Tibial nerve (tissue), 4 donors: Measurements from ENCODE around the gene APC2. TPM values are rescaled to one million over a fixed set of nuclear protein-coding genes. Genes with fewer than 3 reads are reported as not detected.
A peak's percentile ranks its signal among the peaks of the same experiment; 100 is the strongest.

Experiments
- DNase-seq, 2 donors: peaks; one replicate each; pipeline ENCODE4 v3.0.0-alpha.2; 2019; ENCODE audit warnings: low spot score in 2 of 2
- H3K27ac ChIP-seq, 4 donors: fragments of 200-600 bp; sonication (generic) in 3 of 4; one replicate each; pipeline ENCODE4 v1.5.1; 2017 to 2019; ENCODE audit warnings: mild to moderate bottlenecking in 1 of 4
- H3K27me3 ChIP-seq, 2 donors: fragments of 200-600 bp; sonication (generic) in 1 of 2; one replicate each; pipeline versions ENCODE4 v1.5.1 to v1.6.0; 2017 to 2019
- H3K36me3 ChIP-seq, 3 donors: fragments of 200-600 bp; sonication (generic); one replicate each; pipeline ENCODE4 v1.5.1; 2018 to 2019
- H3K4me1 ChIP-seq, 4 donors: fragments of 200-600 bp; sonication (generic) in 3 of 4; one replicate each; pipeline ENCODE4 v1.5.1; 2017 to 2019
- H3K4me3 ChIP-seq, 4 donors: fragments of 200-600 bp; sonication (generic) in 3 of 4; one replicate each; pipeline ENCODE4 v1.5.1; 2017 to 2019; ENCODE audit warnings: mild to moderate bottlenecking in 1 of 4, moderate library complexity in 1 of 4
- H3K9me3 ChIP-seq, 4 donors: fragments of 200-600 bp; sonication (generic) in 3 of 4; one replicate each; pipeline ENCODE4 v1.5.1; 2017 to 2019
- EP300 ChIP-seq, 2 donors: sonication (generic); formaldehyde crosslinking; IDR thresholded peaks; one replicate each; pipeline ENCODE4 v1.6.1; 2017; ENCODE audit warnings: antibody characterized with exemption in 2 of 2, mild to moderate bottlenecking in 1 of 2
- POLR2A ChIP-seq, 2 donors: fragments of 450-650 bp; IDR thresholded peaks; one replicate each; pipeline ENCODE4 v1.6.1; 2017; ENCODE audit warnings: antibody characterized with exemption in 2 of 2, mild to moderate bottlenecking in 2 of 2, moderate library complexity in 2 of 2
- WGBS, 2 donors: methylation state at CpG; one replicate each; pipeline ENCODE4 v1.1.5; 2018; 5-methylcytosine and 5-hydroxymethylcytosine counted together
- total RNA-seq, 4 donors: library from RNA; depleted of rRNA; stranded (reverse); fragments of >200 nt; gene quantifications; one replicate each; pipeline ENCODE4 v1.1.0, GENCODE V29; 2016
- TF ChIP-seq, protein P1 (sequence below), 5 experiments: fragments of 200-600 bp in 3 of 5; fragments of 450-650 bp in 2 of 5; sonication (generic) in 3 of 5; IDR thresholded peaks; one replicate each; pipeline ENCODE4 v1.5.1; 2016 to 2019; ENCODE audit warnings: antibody characterized with exemption in 5 of 5, mild to moderate bottlenecking in 3 of 5, moderate library complexity in 2 of 5

Gene APC2
- total RNA-seq, 4 donors from 2014 or later, result 1.7 to 10.2 (median 4.2) TPM

DNA sequence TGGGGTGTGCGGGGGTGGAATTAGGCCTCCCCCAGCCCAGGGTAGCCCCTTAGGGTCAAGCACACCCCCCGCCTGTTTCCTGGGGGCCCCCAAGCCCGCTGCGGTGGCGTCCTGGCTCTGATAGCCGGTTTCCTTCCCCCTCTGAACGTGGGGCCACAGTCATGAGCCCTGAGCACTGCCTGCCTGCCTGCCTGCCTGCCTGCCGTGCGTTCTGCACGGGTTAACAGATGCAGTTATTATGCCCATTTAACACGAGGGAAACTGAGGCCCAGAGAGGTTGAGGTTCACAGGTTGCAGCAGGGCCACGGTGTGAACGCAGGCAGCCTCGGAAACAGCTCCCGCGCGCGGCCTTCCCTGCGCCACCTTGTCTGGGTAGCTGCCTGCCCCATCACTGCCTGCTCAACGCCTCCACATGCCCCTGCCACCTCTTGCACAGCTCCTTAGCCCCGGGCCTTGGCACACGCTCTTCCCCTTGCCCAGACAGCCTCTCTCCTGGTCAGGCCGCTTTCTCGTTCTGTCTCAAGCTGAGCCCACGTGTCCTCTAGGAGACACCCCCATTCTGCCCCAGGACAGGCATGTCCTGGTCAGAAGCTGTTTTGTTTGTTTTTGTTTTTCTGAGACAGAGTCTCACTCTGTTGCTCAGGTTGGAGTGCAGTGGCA is 47.4 kb upstream of the APC2 start:
- Histone ChIP-seq H3K9me3 (no peaks in the 10 kb centered on the region), H3K36me3 (peaks cover 0 to 12% (median 0%) of the 10 kb centered on the region in 3 donors), H3K4me1 (peaks cover 0 to 52% (median 22%) of the 10 kb centered on the region in 4 donors), H3K4me3 (no peak overlapping the region), H3K27me3 (no peaks in the 10 kb centered on the region), H3K27ac (peak overlapping the region in 2 of 4 donors; percentile 34 to 80)
- TF ChIP-seq EP300 (IDR thresholded peaks at IDR 0.05) (no peak), POLR2A (IDR thresholded peaks at IDR 0.05) (no peak)
- TF ChIP-seq, protein P1, sequence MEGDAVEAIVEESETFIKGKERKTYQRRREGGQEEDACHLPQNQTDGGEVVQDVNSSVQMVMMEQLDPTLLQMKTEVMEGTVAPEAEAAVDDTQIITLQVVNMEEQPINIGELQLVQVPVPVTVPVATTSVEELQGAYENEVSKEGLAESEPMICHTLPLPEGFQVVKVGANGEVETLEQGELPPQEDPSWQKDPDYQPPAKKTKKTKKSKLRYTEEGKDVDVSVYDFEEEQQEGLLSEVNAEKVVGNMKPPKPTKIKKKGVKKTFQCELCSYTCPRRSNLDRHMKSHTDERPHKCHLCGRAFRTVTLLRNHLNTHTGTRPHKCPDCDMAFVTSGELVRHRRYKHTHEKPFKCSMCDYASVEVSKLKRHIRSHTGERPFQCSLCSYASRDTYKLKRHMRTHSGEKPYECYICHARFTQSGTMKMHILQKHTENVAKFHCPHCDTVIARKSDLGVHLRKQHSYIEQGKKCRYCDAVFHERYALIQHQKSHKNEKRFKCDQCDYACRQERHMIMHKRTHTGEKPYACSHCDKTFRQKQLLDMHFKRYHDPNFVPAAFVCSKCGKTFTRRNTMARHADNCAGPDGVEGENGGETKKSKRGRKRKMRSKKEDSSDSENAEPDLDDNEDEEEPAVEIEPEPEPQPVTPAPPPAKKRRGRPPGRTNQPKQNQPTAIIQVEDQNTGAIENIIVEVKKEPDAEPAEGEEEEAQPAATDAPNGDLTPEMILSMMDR (IDR thresholded peaks at IDR 0.05), result no peak
- WGBS, 2 donors, result 57 to 58% methylated on average over 24 to 25 of the region's 25 CpGs
- no peak for DNase-seq

- Histone ChIP-seq H3K9me3 (no peaks in the 10 kb centered on the region), H3K36me3 (no peaks in the 10 kb centered on the region), H3K4me3 (peak overlapping the region; percentile 54 to 100 (median 79)), H3K27ac (peak overlapping the region; percentile 63 to 89 (median 78)), H3K4me1 (peaks cover 0 to 60% (median 38%) of the 10 kb centered on the region in 4 donors), H3K27me3 (no peaks in the 10 kb centered on the region)
- TF ChIP-seq EP300 (IDR thresholded peaks at IDR 0.05) (peak; percentile 49 to 80), POLR2A (IDR thresholded peaks at IDR 0.05) (no peak)
- TF ChIP-seq, protein P1 (IDR thresholded peaks at IDR 0.05), result peak in 4 of 5 experiments; percentile 14 to 38 (median 28)
- peak; percentile 96 to 98 for DNase-seq
- WGBS, 2 donors, result 1% methylated on average over 34 to 38 of the region's 72 CpGs
Observed at GRCh38 chr19:1406774-1407527, 43.0 kb upstream of the APC2 start.

- 1% methylated on average over 27 to 34 of the region's 121 CpGs for WGBS, 2 donors
- Histone ChIP-seq H3K27ac (peak within 1 kb of the TSS; percentile 81 to 99 (median 95)), H3K4me1 (peaks cover 0 to 60% (median 41%) of the 10 kb centered on the region in 4 donors), H3K4me3 (peak within 1 kb of the TSS; percentile 92 to 100 (median 97)), H3K27me3 (no peaks in the 10 kb centered on the region), H3K9me3 (no peaks in the 10 kb centered on the region), H3K36me3 (no peaks in the 10 kb centered on the region)
- DNase-seq, result no peak
- TF ChIP-seq POLR2A (IDR thresholded peaks at IDR 0.05) (peak; percentile 35 to 54), EP300 (IDR thresholded peaks at IDR 0.05) (no peak)
- TF ChIP-seq, protein P1 (IDR thresholded peaks at IDR 0.05), result no peak
Observed at GRCh38 chr19:1407528-1408299, 42.2 kb upstream of the APC2 start, which contains the start of gene DAZAP1. DAZAP1 (plus strand) TSS chr19:1407586; CDS start chr19:1407774, 188 bp downstream.

GRCh38 chr19:1408300-1409203 is 41.4 kb upstream of the APC2 start:
- no peak for DNase-seq
- TF ChIP-seq, protein P1 (IDR thresholded peaks at IDR 0.05), result no peak
- TF ChIP-seq EP300 (IDR thresholded peaks at IDR 0.05), result peak in 1 of 2 donors; percentile 29
- H3K27ac ChIP-seq, result peak overlapping the region; percentile 81 to 99 (median 95)
- no peaks in the 10 kb centered on the region for H3K9me3 ChIP-seq
- H3K4me1 ChIP-seq, result peaks cover 0 to 60% (median 41%) of the 10 kb centered on the region in 4 donors
- H3K4me3 ChIP-seq, result peak overlapping the region; percentile 92 to 100 (median 97)
- no peaks in the 10 kb centered on the region for H3K27me3 ChIP-seq
- WGBS, 2 donors, result 0 to 1% methylated on average over 5 to 64 of the region's 69 CpGs
- peaks cover 0 to 8% (median 0%) of the 10 kb centered on the region in 3 donors for H3K36me3 ChIP-seq
